Measurements from ENCODE around the gene NACAD.

The NACAD gene

GRCh38 chr7:45075871-45076796, 12.6 kb downstream of the NACAD start:
- no peak for DNase-seq (ENCODE audit: low read depth in 4 of 4, low spot score in 1 of 4)

GRCh38 chr7:45075355-45075644, 13.5 kb downstream of the NACAD start:
- DNase-seq (ENCODE audit: low read depth in 4 of 4, low spot score in 1 of 4) = no peak

DNA sequence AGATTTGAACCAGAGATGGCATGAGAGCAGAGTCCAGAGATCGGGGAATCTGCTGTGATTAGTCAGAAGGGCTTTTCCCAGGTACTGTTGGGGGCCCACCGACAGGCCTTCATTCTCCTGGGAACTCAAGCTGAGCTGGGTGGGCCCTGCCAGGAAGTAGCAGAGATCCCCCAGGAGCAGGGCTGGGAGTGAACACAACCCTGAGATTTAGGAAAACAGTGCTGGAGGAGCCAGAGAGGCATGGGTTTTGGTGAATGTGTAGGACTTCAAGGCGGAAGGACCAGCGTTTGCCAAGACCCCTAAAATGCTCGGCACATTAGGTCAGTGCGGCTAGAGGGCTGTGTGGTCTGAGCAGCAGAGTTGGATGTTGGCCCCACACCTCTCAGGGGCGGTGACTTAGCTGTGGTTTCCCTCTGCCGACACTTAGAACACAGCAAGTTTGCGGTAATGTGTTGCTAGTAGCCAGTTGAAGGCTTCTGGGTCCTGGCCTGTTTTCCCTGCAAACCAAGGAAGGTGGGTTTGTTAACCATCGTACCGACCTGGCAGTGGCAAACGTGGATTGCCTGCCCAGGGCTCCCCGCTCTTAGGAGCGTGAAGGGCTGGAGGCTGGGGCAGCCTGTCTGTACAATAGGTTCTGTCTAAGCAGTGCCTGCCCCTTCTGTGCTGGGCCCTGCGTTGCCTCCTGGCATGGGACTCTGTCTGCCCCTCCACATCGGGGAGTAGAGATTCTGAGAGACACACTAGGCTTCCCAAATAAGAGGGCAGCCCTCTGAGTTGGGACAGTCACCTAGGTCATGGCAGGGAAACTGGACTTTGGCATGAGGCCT, 14.0 kb downstream of the NACAD start:
- no peak for DNase-seq (ENCODE audit: low read depth in 4 of 4, low spot score in 1 of 4)

DNA sequence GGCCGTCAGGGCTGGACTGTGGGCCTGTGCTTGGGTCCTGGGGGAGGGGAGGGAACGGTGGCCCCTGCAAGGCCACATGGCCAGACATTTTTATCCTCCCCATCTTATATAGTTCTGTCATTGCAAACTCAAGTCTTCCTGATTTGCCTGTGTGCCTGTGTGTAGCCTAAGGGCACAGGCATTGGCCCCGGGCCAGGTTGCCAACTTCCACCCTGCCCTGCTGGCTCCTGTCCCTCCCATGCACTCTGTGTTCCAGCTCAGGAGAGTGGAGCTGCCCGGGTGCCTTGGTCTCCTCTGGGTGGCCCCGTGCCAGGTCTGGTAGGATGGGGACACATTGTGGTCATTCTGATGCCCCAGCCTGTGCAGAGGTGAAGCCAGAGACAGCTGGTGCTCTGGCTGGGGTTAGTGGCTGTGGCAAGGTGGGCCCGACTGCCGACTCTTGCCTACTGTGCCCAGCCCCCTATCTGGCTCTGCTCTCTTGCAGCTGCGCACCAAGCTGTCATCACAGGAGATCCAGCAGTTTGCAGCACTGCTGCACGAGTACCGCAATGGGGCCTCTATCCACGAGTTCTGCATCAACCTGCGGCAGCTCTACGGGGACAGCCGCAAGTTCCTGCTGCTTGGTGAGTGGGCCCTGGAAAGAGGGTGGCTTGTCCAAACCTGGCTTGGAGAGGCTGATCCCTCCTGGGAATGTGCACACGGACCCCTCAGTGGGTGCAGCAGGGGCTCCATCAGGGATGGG, 14.8 kb downstream of the NACAD start:
- no peak for DNase-seq (ENCODE audit: low read depth in 4 of 4, low spot score in 1 of 4)

DNA sequence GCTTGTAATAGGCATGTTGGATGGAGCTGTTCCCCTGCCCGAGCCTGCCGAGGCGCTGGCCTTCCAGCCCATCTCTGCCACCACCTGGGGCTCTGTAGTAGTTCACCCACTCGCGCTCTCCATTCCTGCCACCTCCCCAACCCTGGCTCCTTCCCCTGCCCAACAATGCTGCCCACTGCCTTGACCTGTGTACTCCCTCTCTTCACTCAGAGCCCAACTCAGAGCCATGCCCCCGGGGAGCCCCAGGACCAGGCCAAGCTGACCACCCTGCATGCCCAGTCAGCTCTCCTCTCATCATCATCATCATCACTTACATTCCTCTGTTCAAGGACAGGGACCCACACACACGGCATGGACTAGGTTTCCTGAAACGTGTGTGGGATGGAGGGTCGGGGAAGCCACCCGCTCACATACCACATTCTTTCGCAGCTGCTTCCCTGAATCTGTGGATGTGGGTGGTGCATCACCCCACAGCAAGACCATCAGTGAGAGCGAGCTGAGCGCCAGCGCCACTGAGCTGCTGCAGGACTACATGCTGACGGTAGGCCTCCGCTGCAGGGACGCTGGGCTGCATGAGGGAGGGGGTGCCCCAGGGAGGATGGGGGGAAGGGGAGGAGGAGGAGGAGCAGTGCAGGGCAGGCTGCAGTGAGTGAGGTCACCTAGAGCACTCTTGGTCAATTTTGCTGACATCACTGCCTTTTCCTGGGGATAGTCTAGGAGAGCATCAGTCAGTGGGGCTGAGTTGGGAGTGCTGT, 15.6 kb downstream of the NACAD start:
- DNase-seq (ENCODE audit: low read depth in 4 of 4, low spot score in 1 of 4) = no peak

DNA sequence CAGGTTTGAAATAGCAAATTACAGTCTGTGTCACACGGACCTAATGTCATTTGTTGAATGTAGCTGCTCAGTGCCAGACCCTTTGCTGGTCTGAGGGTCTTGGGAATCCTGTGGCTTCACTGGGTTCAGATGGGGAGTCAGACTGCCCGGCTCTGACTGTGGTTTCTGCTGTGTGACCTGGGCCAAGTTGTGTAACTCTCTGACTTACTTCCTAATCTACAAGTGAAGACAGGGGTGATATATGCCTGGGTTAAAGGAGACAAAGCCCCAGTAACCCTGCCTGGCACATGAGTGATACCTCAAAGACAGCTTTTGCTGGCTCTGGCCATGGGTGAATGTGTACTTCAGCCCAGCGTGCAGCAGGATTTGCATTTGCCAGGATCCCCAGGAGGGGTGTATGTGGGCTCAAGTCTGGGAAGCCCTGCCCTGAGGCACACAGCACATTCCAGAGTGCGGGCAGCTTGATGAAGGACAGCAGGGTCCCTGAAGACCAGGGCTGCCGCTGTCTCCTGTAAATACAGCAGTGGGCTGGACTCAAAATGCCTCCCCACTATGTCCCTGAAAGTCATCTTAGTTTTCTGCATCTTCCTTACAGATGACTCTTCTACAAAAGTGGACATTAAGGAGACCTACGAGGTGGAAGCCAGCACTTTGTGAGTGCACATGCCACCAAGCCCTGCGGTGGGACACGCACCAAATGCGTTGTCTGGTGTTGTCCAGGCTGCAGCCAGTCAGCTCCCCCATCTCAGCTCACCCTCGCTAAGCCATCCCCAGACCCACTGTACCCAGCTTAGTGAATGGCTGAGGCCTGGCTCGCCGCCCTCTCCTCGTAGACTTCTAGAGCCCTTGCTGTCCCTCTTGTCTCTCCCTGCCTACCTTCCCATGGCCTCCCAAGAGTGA, 16.4 kb downstream of the NACAD start:
- no peak for DNase-seq (ENCODE audit: low read depth in 4 of 4, low spot score in 1 of 4)

GRCh38 chr7:45071528-45071927, 17.2 kb downstream of the NACAD start:
- DNase-seq (ENCODE audit: low read depth in 4 of 4, low spot score in 1 of 4) = no peak

DNA sequence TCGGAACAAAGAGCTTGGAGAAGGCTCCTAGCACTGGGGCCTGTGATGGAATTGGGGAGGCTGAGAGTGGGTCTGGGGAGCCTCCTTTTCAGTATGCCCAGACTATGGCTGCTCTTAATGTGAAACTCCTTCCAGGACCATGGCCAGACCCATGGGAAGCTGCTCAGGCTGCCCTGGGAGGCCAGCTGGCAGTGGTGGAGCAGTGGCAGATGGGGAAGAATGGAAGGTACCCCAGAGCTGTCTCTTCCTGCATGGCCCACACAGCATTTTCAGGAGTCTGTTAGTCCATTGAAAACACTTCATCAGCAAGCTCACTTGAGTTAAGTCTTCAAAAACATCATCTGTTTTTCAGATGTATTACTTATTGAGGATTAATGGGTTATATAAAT, 18.5 kb downstream of the NACAD start:
- DNase-seq (ENCODE audit: low read depth in 4 of 4, low spot score in 1 of 4) = no peak

- DNase-seq (ENCODE audit: low read depth in 4 of 4, low spot score in 1 of 4) = no peak
These were observed 19.1 kb downstream of the NACAD start for GRCh38 chr7:45069444-45070253.

DNA sequence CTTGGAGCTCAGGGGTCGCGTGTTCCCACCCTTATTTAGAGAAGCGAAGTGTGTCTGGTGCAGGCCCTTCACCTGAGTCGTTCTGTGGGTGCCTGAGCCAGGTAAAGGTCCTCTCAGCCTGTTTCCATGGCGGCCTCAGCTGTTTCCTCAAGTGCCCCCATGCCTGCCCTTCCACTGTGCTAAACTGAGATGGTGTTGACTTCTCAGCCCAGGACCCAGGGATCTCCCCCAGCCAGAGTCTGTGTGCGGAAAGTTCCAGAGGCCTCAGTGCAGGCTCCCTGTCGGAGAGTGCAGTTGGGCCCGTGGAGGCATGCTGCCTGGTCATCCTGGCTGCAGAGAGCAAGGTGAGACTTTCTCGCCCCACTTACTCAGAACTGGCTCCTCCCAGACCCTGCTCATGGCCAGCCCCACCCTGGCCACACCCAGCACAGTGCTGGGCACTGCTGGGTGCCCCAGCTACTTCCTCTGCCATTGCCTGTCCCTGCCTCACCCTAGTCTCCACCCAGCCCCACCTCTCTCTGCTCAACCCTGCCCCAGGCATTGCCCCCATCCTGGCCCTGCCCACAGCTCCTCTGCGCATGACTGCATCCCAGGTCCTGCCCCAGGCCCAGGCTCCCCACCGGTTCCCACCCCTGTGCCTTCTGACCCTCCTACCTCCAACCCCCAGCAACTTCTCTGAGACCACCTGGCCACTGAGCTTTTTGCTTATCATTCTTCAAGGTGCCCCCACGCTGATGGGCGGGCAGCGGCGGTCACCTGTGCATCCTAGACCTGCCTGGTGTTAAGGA, 20.3 kb downstream of the NACAD start:
- no peak for DNase-seq (ENCODE audit: low read depth in 4 of 4, low spot score in 1 of 4)

- DNase-seq (ENCODE audit: low read depth in 4 of 4, low spot score in 1 of 4) = no peak
These were observed 21.2 kb downstream of the NACAD start for GRCh38 chr7:45067582-45067981.

- no peak for DNase-seq (ENCODE audit: low read depth in 4 of 4, low spot score in 1 of 4)
These were observed 22.4 kb downstream of the NACAD start for GRCh38 chr7:45066409-45066808.

GRCh38 chr7:45065031-45065995, 23.5 kb downstream of the NACAD start:
- DNase-seq (ENCODE audit: low read depth in 4 of 4, low spot score in 1 of 4) = no peak

DNA sequence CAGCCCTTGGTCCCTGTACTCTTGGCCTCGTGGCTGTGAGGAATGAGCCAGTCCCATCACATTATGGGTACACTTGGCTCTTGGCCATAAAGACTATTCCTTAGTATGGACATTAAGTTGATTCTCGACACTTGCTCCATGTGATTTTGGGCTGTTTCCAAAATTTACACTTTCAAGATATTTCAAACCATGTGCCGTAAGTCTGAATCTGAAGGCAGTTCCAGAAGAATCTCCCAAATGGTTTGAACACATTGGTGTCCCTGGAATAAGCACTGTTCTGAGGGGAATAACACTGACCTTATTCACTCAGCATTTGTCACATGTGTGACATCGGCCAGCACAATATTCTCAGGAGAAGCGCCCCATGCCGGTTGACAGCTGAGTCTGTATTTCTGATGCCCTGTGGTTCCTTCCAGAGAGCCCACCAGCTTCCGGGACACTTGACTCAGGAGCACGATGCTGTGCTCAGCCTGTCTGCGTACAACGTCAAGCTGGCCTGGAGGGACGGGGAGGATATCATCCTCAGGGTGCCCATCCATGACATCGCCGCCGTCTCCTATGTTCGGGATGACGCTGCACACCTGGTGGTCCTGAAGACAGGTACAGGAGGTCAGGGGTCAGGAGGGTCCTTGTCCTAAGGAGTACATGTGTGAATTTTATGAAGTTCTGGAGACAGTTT, 24.6 kb downstream of the NACAD start:
- DNase-seq (ENCODE audit: low read depth in 4 of 4, low spot score in 1 of 4) = no peak

DNA sequence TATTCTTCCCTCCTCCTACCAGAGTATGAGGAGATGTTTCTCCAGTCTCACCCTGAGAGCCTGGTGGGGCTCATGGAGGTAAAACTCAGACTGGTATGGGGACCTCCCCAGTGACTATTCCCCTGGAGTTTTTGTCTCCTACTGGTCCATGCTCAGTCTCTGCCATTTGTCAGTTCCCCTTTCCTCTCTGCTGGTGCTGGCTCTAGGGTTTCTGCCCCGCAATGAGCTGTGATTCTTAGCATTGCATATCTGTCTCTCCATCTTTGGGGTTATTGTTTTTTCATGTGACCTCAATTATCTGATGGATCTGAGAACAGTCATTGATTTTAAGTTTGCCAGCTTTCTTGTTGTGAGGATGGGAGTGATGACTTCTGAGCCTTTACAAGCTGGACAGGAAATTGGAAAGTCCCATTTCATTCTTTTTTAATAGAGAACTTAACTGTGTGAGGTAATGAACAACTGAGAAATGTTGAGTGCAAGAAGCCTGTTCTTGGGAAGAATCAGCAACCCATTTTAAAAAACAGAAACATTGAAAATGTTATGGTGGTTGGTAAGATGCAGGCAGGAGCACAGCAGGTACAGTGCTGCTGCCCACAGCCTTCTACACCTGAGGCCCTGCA, 26.9 kb downstream of the NACAD start:
- no peak for DNase-seq (ENCODE audit: low read depth in 4 of 4, low spot score in 1 of 4)

- no peak for DNase-seq (ENCODE audit: low read depth in 4 of 4, low spot score in 1 of 4)
These were observed 27.4 kb downstream of the NACAD start for GRCh38 chr7:45061352-45061751.
